ENCODE results near the gene CDC42EP4.
"Not testable (repeated sequence)": the region's sequence is repeated elsewhere in the genome, so short reads cannot be mapped to it uniquely, and the experiment has no call there.

Gene CDC42EP4

GRCh38 chr17:73342541-73343167 lies 30.9 kb upstream of the CDC42EP4 start:
- DNase-seq: no peak

DNA sequence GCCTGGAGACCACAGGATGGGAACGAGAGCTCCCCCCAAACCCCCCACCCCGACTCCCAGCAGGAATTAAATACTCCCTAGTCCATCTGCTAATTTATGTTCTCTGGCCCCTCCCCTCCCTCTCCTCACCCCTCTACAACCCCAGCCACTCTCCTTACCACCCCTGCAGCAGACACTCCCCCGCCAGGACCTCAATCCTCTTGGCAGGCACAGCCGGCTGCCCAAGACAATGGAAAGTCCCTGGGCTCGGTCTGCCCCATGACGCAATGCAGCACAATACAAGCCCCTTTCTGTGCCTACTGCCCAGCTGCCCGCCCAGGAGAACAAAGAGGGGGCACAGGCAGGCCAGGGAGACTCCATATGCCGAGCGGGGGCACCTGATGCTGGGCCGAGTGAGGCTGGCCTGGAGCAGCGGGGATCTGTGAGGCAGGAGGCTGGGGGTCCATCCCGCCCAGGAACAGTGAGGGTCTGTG lies 30.3 kb upstream of the CDC42EP4 start:
- DNase-seq: no peak

DNA sequence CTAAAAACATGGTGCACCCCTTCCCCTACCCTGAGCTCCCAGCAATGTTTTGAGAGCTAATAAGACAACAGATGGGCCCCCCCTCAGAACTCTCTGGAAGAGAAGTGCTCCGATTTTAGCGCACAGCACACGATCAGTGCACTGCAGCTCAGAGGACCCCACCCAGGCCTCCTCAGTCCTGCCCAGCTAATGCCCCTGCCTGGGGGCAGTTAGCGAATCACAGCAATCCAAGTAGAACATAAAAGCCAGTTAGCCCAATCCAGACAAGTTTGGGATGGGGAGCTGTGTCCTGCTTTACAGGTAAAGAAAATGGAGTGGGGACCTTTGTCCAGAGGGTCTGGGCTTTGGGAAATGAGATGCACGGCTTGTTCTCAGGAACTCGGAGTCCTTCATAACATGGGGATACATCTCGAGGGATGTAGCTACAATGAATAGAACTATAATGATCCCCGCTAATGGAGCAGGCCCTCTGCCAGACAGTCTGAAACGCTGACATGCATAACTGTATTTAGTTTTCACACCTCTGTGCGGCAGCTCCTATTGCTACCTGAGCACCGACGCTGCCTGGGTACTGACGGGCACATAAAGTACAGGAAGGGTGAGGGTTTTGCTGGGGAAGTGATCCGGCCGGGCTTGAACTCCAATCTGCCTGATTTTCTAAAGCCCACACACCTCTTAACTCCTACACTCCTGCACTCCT lies 29.7 kb upstream of the CDC42EP4 start:
- DNase-seq: no peak

DNA sequence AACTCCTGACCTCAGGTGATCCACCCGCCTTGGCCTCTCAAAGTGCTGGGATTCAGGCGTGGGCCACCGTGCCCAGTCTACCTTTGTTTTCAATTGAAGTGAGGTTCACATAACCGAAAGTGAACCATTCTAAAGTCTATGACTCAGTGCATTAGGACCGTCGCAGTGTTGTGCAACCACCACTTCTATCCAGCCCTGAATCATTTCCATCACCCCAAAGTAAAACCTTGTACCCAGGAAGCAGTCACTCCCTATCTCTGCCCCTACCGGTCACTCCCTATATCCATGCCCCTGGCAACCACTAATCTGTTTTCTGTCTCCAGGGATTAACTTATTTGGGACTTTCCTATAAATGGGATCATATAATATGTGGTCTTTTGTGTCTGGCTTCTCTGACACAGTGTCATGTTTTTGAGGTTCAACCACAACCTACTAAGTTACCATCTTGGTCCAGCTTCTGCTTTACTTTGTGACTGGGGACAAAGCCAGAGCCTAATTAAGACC lies 28.3 kb upstream of the CDC42EP4 start:
- DNase-seq: peak; percentile 71

- no peak for DNase-seq
Measured at GRCh38 chr17:73338566-73339197, 26.9 kb upstream of the CDC42EP4 start.

DNA sequence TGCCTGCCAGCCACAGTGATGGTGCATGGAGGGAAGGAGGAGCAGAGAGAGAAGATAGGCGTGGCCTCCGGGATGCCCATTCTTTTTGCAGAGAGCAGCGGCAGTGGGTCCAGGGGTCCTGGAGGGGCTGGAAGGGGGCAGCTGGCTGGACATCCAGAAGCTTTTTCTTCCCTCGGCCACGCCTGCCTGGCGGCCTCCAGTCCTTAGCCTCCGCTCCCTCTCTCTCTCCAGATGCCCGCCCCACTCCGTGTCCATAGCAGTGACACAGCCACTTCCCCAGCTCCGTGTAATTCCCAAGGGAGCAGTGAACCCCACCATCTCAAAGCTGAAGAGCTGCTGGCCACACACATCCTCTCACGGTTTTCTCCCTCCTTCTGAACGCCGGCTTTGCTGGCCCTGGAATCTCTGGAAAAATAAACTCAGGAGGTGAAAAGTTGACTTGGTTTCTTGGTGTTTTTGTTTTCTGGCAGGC lies 26.3 kb upstream of the CDC42EP4 start:
- DNase-seq: no peak

DNA sequence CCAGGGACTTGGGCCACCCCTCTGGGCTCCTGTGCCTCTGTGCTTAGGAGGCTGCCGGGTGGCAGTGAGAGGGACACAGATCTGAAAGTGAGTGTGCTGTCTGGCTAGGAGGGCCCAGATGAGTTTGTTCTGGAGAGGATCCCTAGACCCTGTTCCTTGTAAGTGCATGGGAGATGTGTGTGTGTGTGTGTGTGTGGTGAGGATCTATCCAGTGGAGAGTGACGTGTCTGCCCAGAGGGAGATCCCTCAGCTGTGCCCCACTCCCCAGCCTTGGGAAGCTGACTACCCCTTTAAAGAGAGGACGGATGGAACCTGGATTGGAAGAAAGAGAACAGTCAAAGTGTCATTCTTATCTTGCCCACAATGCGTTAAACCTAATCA lies 25.5 kb upstream of the CDC42EP4 start:
- DNase-seq: no peak

DNA sequence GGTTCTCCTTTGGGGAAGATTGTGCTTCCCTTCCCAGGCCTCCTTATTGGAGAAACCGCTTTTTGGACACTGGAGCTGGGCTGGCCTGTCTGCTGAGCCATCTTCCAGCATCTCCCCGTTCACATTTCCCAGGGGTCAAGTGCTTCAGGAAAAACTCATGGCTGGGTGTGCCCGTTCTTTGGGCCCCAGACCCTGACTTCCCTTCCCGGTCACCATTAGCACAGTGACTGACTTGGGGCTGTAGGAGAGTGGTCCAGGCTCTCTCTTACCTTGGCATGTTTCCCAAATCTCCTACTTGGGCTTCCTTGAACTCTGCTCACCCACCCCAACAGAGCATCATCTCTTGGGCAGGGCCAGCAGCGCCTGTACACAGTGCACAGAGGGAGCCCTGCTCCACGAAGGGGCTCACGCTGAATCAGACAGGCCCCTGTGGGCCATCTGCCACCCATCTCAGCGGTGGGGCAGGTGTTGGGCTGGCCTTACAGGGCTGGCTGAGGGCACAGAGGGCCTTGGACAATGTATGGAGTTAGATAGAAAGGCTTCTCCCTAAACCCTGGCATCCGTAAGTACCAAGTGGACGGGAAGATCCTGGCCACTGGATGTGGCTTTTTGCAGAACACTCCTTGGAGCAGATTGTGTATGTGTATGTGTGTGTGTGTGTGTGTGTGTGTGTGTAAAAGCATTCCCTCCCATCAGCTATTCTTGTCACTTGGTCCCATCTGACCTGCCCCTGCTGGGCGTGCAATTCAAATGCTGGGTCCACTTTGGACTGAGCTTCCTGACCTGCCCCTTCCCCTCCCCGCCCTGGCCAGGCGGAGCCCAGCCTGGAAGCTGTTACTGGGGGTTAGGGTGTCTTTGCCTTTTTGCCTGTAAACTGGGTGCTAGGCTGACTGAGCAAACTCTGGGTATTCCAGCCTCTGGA lies 24.9 kb upstream of the CDC42EP4 start:
- DNase-seq: no peak

DNA sequence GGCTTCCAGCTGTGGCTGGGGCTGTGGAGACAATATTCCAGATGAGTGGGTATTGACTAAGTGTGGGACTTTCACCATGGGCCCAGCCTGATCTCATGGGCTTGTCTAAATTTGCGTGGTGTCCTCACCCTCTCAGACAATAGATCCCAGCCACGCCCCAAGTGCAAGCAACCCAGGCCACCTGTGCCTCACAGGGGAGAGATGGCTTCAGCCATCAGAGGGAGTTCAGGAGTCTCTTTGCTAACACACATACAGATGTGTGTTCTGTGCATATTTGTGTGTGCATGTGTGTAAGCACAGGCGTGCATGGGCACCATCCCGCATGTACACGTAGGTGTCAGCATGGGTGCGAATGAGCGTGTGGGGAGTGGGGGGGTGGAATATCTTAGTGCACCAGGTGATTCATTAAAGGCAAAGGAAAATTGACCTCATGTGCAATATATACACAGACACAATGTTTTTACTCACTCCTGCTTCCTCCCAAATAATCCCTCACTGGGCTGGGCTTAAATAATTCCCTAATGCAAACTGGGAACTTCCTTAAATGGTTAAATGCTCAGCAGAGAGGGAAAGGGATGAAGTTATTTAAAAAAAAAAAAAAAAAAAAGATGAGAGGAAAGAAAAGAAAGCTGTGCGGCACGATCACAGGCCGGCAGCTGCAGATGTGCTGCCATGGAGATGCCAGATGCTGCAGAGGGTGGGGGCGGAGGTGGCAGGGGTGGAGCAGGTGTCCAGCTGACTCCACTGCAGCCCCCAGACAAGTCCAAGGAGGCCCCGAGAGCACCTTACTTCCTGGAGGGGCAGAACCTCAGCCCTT lies 24.0 kb upstream of the CDC42EP4 start:
- DNase-seq: no peak

- DNase-seq: no peak
Measured at GRCh38 chr17:73334771-73335513, 23.1 kb upstream of the CDC42EP4 start.

DNA sequence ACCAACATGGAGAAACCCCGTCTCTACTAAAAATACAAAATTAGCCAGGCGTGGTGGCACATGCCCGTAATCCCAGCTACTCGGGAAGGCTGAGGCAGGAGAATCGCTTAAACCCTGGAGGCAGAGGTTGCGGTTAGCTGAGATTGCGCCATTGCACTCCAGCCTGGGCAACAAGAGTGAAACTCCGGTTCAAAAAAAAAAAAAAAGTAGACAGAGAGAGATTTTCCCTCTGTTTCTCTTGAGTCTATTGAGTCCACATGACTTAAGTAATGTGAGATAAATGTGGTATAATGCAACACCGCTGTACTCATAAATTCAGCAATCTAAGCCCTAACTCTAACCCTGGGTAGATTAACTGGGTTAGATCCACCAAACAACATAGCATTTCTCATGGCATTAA lies 21.6 kb upstream of the CDC42EP4 start:
- DNase-seq: not testable (repeated sequence)

GRCh38 chr17:73331060-73331459 lies 19.3 kb upstream of the CDC42EP4 start:
- no peak for DNase-seq

DNA sequence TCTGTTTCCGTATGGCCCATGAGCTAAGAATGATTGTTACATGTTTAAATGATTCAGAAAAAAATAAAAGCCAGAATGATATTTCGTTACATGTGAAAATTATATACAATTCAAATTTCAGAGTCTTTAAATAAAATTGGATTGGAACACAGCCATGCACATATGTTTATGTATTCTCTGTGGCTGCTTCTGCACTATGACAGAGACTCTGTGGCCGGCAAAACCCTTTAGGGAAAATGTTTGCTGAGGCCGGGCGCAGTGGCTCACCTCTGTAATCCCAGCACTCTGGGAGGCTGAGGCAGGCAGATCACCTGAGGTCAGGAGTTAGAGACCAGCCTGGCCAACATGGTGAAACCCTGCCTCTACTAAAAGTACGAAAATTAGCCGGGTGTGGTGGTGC lies 15.9 kb upstream of the CDC42EP4 start:
- no peak for DNase-seq

DNA sequence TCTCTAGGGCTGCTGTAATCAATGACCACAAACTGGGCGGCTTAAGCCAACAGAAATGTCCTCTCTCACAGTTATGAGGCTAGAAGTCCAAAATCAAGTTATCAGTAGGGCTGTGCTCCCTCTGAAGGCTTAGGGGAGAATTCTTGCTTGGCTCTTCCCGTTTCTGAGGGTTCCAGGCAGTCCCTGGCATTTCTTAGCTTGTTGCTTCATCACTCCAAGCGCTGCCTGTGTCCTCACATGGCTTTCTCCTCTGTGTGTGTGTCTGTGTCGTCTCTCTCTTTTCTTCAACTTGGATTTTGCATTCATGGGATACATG lies 13.7 kb upstream of the CDC42EP4 start:
- no peak for DNase-seq

DNA sequence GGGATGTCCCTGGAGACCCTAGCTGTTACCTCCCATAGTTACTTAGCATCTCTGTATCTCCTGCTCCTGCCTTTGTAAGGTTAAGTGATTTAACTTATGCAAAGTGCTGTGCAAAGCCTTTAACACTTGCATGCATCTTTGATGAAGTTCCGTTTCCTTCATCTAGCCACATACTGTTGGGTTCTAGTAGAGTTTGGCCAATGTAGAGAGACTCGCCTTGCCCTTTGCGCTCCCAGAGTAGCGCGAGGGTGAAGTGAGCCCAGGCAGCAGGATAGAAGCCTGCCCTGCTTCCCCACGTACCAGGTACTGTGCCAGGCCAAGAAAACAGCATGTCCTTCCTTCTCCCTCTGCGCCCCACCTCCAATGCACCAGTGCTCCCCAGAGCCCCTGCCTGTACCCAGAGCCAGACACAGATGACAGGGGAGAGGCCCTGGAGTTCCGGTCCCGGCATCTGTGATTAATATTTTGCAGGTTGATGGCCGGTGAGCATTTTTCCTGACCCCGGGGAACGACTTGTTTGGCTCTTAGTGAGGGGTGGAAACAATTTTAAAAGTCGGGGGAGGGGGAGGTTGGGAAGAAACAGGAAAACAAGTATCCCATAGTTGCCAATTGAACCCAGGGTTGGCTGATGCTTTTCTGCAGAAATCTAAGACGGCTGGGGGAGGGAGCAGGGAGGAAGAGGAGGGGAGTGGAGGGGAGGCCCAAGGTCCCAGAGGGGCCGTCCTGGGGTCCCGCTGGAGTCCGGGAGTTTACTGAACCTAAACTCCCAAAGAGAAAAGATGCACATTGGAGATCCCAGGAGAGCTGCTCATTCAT lies 13.1 kb upstream of the CDC42EP4 start:
- DNase-seq: no peak

GRCh38 chr17:73324160-73324475 lies 12.3 kb upstream of the CDC42EP4 start:
- no peak for DNase-seq

DNA sequence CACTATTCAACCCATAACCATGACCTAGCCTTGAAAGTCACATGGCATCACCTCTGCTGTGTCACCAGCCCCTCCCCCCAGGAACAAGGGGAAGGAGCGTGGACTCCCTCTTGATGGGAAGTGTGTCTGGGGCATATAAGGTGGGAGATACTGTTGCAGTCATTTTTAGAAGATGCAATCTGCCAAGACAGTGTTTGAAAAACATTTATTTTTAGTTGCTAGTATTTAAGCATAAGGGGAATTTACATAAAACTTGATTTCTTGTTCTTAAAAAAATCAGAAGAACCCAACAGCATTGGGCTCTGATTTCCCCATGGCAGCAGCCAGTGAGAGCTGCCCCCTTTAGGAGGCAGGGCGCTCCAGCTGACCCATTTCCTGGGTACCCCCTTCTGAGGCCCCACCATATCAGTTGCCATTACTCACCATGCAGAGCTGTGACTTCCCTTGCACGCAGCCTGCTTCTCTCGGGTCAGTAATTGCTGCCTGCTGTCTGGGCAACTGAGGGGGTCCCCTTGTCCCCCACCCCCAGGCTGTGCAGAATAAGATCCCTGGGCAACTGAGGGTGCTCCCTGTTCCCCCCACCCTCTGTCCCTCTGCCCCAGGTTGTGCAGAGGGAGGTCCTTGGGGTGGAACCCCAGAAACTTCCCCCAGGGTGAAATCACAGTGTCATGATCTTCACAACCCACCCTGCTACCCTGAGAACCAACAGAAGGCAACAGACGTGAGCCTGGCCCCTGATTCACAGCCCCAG lies 11.8 kb upstream of the CDC42EP4 start:
- DNase-seq: no peak

DNA sequence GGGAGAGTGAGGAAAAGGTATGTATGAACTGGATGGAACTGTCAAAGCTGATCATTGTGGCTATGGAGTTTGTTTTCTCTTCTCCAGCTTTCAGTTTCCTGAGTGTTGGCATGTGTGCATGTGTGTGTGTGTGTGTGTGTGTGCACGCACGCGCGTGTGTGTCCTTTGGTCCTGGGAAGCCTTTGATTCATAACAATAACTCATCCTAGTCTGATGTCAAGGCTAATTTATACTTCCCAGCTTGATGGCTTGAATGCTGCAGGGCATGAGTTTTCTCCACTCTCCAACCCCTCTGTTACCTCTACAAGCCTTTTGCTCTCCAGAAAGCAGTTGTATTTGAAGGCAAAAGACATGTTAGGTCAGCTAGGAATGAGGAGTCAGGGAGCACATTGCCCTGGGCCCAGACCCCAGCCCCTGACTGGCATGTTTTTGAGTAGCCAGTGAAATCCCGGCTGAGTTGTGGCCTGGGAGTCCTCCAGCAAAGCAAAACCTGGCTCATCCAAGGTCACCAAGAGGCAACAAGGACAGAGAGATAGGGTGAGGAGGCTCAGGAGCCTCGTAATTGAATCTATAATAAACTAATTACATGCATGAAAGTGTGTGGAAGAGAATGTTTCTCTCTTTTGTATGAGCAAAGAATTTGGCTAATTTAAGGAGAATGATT lies 8.9 kb upstream of the CDC42EP4 start:
- no peak for DNase-seq

GRCh38 chr17:73319766-73320165 lies 8.0 kb upstream of the CDC42EP4 start:
- no peak for DNase-seq

All from CD4-positive, alpha-beta T cell treated with Interleukin-15 for 1 hour (primary cell).